SK-N-MC (cell line): ENCODE data around the gene TNK2.
"Not testable (repeated sequence)": the region's sequence is repeated elsewhere in the genome, so short reads cannot be mapped to it uniquely, and the experiment has no call there.

Experiments used
- DNase-seq: peaks from one replicate; pipeline ENCODE4 v3.0.0-alpha.2; 2011; ENCODE audit warnings: low read depth, low spot score
- H3K27ac ChIP-seq: fragments of 200-600 bp; sonication (generic); 2 replicates; pipeline ENCODE4 v1.5.1; 2016; ENCODE audit warnings: mixed run types
- H3K36me3 ChIP-seq: fragments of 200-600 bp; sonication (generic); 2 replicates; pipeline ENCODE4 v1.6.1; 2017; ENCODE audit warnings: antibody characterized with exemption, low read length, mixed read lengths; ENCODE audit not compliant: insufficient read depth
- H3K4me3 ChIP-seq: fragments of 200-600 bp; sonication (generic); 2 replicates; pipeline ENCODE4 v1.5.1; 2016
- H3K9ac ChIP-seq: fragments of 200-600 bp; sonication (generic); 2 replicates; pipeline ENCODE4 v1.8.0; 2017; ENCODE audit warnings: mixed run types, mixed read lengths; ENCODE audit not compliant: insufficient read length
- H3K9me3 ChIP-seq: fragments of 200-600 bp; sonication (generic); 2 replicates; pipeline ENCODE4 v1.6.1; 2017; ENCODE audit warnings: low read depth, mild to moderate bottlenecking, antibody characterized with exemption, low read length, moderate library complexity, mixed read lengths
- EZH2 ChIP-seq: fragments of 200-600 bp; sonication (generic); IDR thresholded peaks from one replicate; pipeline ENCODE4 v1.6.1; 2017; ENCODE audit warnings: antibody characterized with exemption
- FOXP2 ChIP-seq: optimal IDR thresholded peaks from 2 replicates; pipeline ENCODE3; 2011; ENCODE audit warnings: mild to moderate bottlenecking, moderate library complexity; ENCODE audit not compliant: insufficient read depth; ENCODE audit errors: extremely low read length, control extremely low read depth
- POLR2AphosphoS5 ChIP-seq: IDR thresholded peaks from 2 replicates; pipeline ENCODE4 v1.6.1; 2012; ENCODE audit warnings: mild to moderate bottlenecking, low read depth, low read length, borderline replicate concordance

The TNK2 gene

DNA sequence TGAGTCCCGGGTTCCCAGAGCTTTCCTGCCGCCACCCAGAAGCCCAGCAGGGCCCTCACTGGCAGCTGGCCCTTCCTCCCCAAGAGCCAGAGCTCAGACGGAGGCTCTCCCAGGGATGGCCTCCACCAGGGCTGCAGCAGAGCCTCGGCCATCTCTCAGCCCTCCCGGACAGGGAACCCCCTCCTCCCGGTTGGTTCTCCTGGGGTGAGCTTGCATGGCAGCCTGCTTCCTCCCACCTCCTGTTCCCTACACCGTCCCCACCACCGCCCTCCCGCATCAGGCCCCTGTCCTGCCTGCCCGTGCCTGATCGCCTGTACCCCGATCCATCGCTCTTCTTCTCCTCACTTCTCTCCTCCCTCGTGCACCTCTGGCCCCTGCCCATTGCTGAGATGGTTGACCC lies 72.6 kb downstream of the TNK2 start:
- no peak for DNase-seq
- H3K36me3 ChIP-seq = no peaks in the 10 kb centered on the region
- TF ChIP-seq EZH2 (no peak), POLR2AphosphoS5 (no peak), FOXP2 (no peak)
- H3K4me3 ChIP-seq = no peak overlapping the region
- H3K27ac ChIP-seq = no peak overlapping the region
- no peak overlapping the region for H3K9ac ChIP-seq
- H3K9me3 ChIP-seq = no peaks in the 10 kb centered on the region

GRCh38 chr3:195834675-195835583 lies 73.4 kb downstream of the TNK2 start:
- DNase-seq = no peak
- no peaks in the 10 kb centered on the region for H3K9me3 ChIP-seq

GRCh38 chr3:195829897-195830254 lies 78.5 kb downstream of the TNK2 start:
- H3K9ac ChIP-seq = no peak overlapping the region
- H3K27ac ChIP-seq = no peak overlapping the region
- H3K4me3 ChIP-seq = no peak overlapping the region
- H3K9me3 ChIP-seq = no peaks in the 10 kb centered on the region
- TF ChIP-seq EZH2 (no peak), POLR2AphosphoS5 (no peak), FOXP2 (no peak)
- no peak for DNase-seq
- no peaks in the 10 kb centered on the region for H3K36me3 ChIP-seq

More at GRCh38 chr3:195834675-195835583, 73.4 kb downstream of the TNK2 start:
- no peak overlapping the region for H3K27ac ChIP-seq
- no peak overlapping the region for H3K4me3 ChIP-seq
- H3K36me3 ChIP-seq = no peaks in the 10 kb centered on the region
- TF ChIP-seq POLR2AphosphoS5 (no peak), EZH2 (no peak), FOXP2 (no peak)
- no peak overlapping the region for H3K9ac ChIP-seq

- Histone ChIP-seq H3K36me3 (no peaks in the 10 kb centered on the region), H3K4me3 (no peak overlapping the region), H3K27ac (no peak overlapping the region), H3K9me3 (no peaks in the 10 kb centered on the region), H3K9ac (no peak overlapping the region)
- DNase-seq = no peak
- no peak for TF ChIP-seq FOXP2
- TF ChIP-seq POLR2AphosphoS5 = no peak
- TF ChIP-seq EZH2 = no peak
These were observed 79.6 kb downstream of the TNK2 start for GRCh38 chr3:195828762-195829161.

GRCh38 chr3:195825857-195826804 lies 82.2 kb downstream of the TNK2 start:
- Histone ChIP-seq H3K27ac (no peak overlapping the region), H3K4me3 (no peak overlapping the region), H3K9ac (no peak overlapping the region), H3K36me3 (no peaks in the 10 kb centered on the region), H3K9me3 (no peaks in the 10 kb centered on the region)
- TF ChIP-seq EZH2 (no peak), POLR2AphosphoS5 (no peak), FOXP2 (no peak)
- no peak for DNase-seq

- H3K36me3 ChIP-seq = no peaks in the 10 kb centered on the region
- no peak overlapping the region for H3K4me3 ChIP-seq
- no peak overlapping the region for H3K27ac ChIP-seq
- no peak overlapping the region for H3K9ac ChIP-seq
- DNase-seq = no peak
- H3K9me3 ChIP-seq = no peaks in the 10 kb centered on the region
- no peak for TF ChIP-seq EZH2
- no peak for TF ChIP-seq FOXP2
- TF ChIP-seq POLR2AphosphoS5 = no peak
These were observed 83.2 kb downstream of the TNK2 start for GRCh38 chr3:195825191-195825588.

DNA sequence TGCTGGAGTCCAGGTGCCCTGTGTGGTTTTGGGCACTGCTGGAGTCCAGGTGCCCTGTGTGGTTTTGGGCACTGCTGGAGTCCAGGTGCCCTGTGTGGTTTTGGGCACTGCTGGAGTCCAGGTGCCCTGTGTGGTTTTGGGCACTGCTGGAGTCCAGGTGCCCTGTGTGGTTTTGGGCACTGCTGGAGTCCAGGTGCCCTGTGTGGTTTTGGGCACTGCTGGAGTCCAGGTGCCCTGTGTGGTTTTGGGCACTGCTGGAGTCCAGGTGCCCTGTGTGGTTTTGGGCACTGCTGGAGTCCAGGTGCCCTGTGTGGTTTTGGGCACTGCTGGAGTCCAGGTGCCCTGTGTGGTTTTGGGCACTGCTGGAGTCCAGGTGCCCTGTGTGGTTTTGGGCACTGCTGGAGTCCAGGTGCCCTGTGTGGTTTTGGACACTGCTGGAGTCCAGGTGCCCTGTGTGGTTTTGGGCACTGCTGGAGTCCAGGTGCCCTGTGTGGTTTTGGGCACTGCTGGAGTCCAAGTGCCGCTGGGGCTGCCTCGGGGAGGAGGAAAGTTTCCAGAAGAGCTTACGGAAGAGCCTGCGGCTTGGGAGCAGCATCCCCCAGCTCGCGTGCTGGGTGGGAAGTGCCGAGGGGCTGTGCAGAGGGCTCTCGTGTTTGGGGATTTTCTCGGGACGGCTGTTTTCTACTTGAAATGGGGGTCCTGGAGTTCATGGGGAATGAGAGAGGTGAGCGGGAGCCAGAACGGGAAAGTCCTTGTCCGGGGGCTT lies 83.7 kb downstream of the TNK2 start:
- not testable (repeated sequence) for H3K9ac ChIP-seq, H3K9me3 ChIP-seq, H3K4me3 ChIP-seq, H3K36me3 ChIP-seq, H3K27ac ChIP-seq, DNase-seq

- no peak overlapping the region for H3K9ac ChIP-seq
- no peak overlapping the region for H3K4me3 ChIP-seq
- no peaks in the 10 kb centered on the region for H3K36me3 ChIP-seq
- TF ChIP-seq POLR2AphosphoS5 = no peak
- TF ChIP-seq EZH2 = no peak
- TF ChIP-seq FOXP2 = no peak
- H3K9me3 ChIP-seq = no peaks in the 10 kb centered on the region
- DNase-seq = no peak
- H3K27ac ChIP-seq = no peak overlapping the region
These were observed 84.4 kb downstream of the TNK2 start for GRCh38 chr3:195823999-195824398.
